ENCODE measurements around the gene PIM2. TPM values are rescaled to one million over a fixed set of nuclear protein-coding genes. Genes with fewer than 3 reads are reported as not detected.

The PIM2 gene
- total RNA-seq, 1 donor from 2014 or later = 5.1 TPM

DNA sequence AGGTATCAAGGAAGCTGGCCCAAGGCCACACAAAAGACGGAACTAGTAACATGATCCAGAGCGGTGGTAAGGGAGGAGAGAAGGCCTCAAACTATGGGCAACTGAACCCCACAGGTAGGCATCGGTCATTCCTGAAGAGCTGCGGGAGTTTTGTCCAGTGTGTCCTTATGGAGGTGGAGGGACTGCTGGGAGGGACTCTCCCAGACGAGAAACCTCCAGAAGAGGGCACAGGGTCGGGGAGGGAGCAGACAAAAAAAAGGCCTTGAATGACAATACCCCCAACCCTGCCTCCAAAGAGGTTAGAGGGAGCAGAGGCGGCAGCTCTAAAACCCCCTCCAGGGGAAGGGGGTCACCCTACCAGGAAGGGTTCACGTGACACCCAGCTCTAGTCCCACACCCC lies 14.6 kb downstream of the PIM2 start:
- Mint-ChIP-seq H3K4me1 (ENCODE audit: low read depth) (no peaks in the 10 kb centered on the region), H3K36me3 (ENCODE audit: low read depth) (peaks cover 9% of the 10 kb centered on the region), H3K9me3 (ENCODE audit: low read depth) (no peaks in the 10 kb centered on the region), H3K27me3 (ENCODE audit: low read depth) (no peaks in the 10 kb centered on the region), H3K27ac (ENCODE audit: unreplicated experiment) (no peak overlapping the region), H3K4me3 (ENCODE audit: unreplicated experiment) (no peak overlapping the region)
- no peak for DNase-seq (ENCODE audit: low spot score)
- TF ChIP-seq, protein P1, sequence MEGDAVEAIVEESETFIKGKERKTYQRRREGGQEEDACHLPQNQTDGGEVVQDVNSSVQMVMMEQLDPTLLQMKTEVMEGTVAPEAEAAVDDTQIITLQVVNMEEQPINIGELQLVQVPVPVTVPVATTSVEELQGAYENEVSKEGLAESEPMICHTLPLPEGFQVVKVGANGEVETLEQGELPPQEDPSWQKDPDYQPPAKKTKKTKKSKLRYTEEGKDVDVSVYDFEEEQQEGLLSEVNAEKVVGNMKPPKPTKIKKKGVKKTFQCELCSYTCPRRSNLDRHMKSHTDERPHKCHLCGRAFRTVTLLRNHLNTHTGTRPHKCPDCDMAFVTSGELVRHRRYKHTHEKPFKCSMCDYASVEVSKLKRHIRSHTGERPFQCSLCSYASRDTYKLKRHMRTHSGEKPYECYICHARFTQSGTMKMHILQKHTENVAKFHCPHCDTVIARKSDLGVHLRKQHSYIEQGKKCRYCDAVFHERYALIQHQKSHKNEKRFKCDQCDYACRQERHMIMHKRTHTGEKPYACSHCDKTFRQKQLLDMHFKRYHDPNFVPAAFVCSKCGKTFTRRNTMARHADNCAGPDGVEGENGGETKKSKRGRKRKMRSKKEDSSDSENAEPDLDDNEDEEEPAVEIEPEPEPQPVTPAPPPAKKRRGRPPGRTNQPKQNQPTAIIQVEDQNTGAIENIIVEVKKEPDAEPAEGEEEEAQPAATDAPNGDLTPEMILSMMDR (IDR thresholded peaks at IDR 0.05) = no peak

- Mint-ChIP-seq H3K4me3 (ENCODE audit: unreplicated experiment) (no peak overlapping the region), H3K27ac (ENCODE audit: unreplicated experiment) (no peak overlapping the region), H3K27me3 (ENCODE audit: low read depth) (no peaks in the 10 kb centered on the region), H3K4me1 (ENCODE audit: low read depth) (peaks cover 3% of the 10 kb centered on the region), H3K9me3 (ENCODE audit: low read depth) (no peaks in the 10 kb centered on the region), H3K36me3 (ENCODE audit: low read depth) (peaks cover 8% of the 10 kb centered on the region)
- DNase-seq (ENCODE audit: low spot score) = no peak
- TF ChIP-seq, protein P1 (IDR thresholded peaks at IDR 0.05) = no peak
Measured at GRCh38 chrX:48903290-48903689, 15.5 kb downstream of the PIM2 start.

- H3K27me3 Mint-ChIP-seq (ENCODE audit: low read depth) = no peaks in the 10 kb centered on the region
- peaks cover 3% of the 10 kb centered on the region for H3K4me1 Mint-ChIP-seq (ENCODE audit: low read depth)
- peak overlapping the region; percentile 41 for H3K27ac Mint-ChIP-seq (ENCODE audit: unreplicated experiment)
- H3K9me3 Mint-ChIP-seq (ENCODE audit: low read depth) = no peaks in the 10 kb centered on the region
- H3K4me3 Mint-ChIP-seq (ENCODE audit: unreplicated experiment) = no peak overlapping the region
- TF ChIP-seq, protein P1 (IDR thresholded peaks at IDR 0.05) = no peak
- DNase-seq (ENCODE audit: low spot score) = no peak
- H3K36me3 Mint-ChIP-seq (ENCODE audit: low read depth) = peaks cover 8% of the 10 kb centered on the region
Measured at GRCh38 chrX:48902776-48903175, 16.0 kb downstream of the PIM2 start.

- TF ChIP-seq, protein P1 (IDR thresholded peaks at IDR 0.05) = no peak
- Mint-ChIP-seq H3K9me3 (ENCODE audit: low read depth) (no peaks in the 10 kb centered on the region), H3K27ac (ENCODE audit: unreplicated experiment) (no peak overlapping the region), H3K4me3 (ENCODE audit: unreplicated experiment) (no peak overlapping the region), H3K27me3 (ENCODE audit: low read depth) (no peaks in the 10 kb centered on the region), H3K4me1 (ENCODE audit: low read depth) (peaks cover 3% of the 10 kb centered on the region), H3K36me3 (ENCODE audit: low read depth) (peaks cover 8% of the 10 kb centered on the region)
- DNase-seq (ENCODE audit: low spot score) = peak; percentile 82
Measured at GRCh38 chrX:48902135-48902534, 16.7 kb downstream of the PIM2 start.

GRCh38 chrX:48901069-48901468 lies 17.8 kb downstream of the PIM2 start:
- H3K36me3 Mint-ChIP-seq (ENCODE audit: low read depth) = peaks cover 8% of the 10 kb centered on the region
- H3K27me3 Mint-ChIP-seq (ENCODE audit: low read depth) = no peaks in the 10 kb centered on the region
- no peak for DNase-seq (ENCODE audit: low spot score)
- H3K27ac Mint-ChIP-seq (ENCODE audit: unreplicated experiment) = no peak overlapping the region
- H3K4me3 Mint-ChIP-seq (ENCODE audit: unreplicated experiment) = no peak overlapping the region
- peaks cover 11% of the 10 kb centered on the region for H3K4me1 Mint-ChIP-seq (ENCODE audit: low read depth)
- TF ChIP-seq, protein P1 (IDR thresholded peaks at IDR 0.05) = no peak
- no peaks in the 10 kb centered on the region for H3K9me3 Mint-ChIP-seq (ENCODE audit: low read depth)

All from chondrocyte (in vitro differentiated cells).